GM21723 (cell line): ENCODE measurements around the gene ITPR2.
"Not testable (repeated sequence)": the region's sequence is repeated elsewhere in the genome, so short reads cannot be mapped to it uniquely, and the experiment has no call there.

ENCODE experiments used
- ATAC-seq: cut with Tn5 transposase; IDR thresholded peaks from one replicate; pipeline ENCODE4 v1.9.1; 2021; ENCODE audit warnings: mild to moderate bottlenecking, moderate library complexity; ENCODE audit not compliant: unreplicated experiment

The ITPR2 gene

DNA sequence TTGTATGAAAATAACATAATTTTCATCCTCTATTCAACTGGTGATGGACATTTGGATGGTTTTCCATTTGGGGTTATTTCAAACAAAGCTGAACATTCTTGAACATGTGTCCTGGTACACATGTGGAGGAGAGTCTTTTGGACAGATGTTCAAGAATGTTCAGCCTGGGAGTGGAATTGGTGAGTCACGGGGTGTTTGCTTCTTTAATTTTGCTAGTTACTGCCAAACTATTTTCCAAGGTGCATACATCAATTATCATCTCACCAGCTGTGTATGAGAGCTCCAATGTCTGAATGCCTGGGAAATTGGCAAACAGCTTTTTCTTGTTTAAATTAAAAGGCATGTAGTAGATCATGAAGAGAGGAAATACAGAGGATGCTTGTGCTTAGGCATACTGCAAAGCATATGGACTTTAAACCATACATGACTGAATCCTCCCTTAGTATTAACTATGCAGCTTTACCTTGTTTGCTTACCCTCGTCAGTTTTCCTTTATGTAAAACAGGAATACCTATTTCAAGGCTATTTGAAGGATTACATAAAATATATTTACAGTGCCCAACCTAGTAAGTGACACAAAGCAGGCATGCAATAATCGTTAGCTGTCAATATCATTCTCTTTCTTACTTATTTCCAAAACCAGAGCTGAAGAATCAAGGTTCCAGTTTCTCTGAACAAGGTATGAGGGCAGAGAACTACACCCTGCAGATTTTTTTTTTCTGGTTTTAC is 152.1 kb downstream of the ITPR2 start:
- ATAC-seq: no peak

GRCh38 chr12:26678697-26679660 is 154.0 kb downstream of the ITPR2 start:
- no peak for ATAC-seq

DNA sequence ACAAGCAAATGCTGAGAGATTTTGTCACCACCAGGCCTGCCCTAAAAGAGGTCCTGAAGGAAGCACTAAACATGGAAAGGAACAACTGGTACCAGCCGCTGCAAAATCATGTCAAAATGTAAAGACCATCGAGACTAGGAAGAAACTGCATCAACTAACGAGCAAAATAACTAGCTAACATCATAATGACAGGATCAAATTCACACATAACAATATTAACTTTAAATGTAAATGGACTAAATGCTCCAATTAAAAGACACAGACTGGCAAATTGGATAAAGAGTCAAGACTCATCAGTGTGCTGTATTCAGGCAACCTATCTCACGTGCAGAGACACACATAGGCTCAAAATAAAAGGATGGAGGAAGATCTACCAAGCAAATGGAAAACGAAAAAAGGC is 161.5 kb downstream of the ITPR2 start:
- not testable (repeated sequence) for ATAC-seq

- no peak for ATAC-seq
Observed at GRCh38 chr12:26668847-26669246, 164.1 kb downstream of the ITPR2 start.

DNA sequence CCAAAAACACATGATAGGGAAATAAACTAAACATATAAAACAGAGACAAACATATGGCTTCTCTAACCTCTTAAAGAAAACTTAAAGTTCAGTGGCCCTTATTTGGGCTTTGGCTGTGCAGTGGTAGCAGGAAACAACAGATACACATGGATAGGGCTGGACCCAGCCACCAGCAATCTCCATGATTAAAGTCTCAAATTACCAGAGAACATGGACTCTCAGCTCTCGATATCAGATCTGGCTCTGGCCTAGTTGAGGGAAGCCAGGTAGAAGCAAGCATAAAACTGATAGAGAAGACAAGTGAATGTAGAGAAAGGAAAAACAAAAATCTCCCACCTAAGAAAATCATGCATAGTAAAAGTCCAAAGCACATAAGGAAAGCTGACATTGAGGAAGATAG is 164.8 kb downstream of the ITPR2 start:
- ATAC-seq: no peak

DNA sequence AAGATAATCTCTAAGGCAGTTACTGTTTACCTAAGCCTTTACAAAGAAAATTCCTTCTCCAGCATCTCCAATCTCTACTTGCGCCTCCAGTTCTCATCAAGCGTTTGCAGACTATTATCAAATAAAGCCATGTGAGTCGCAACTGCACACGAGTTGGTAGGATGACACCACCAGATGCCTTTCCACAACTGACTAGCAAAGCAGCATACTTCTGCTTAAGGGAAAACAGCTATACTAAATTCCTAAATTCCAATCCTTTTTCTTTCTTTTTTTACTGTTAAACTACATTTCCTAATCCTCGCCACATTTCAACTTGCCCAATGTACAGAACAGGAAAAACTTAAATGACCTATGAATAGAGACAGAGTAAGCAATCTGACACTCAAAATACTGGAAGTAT is 166.7 kb downstream of the ITPR2 start:
- ATAC-seq: no peak

DNA sequence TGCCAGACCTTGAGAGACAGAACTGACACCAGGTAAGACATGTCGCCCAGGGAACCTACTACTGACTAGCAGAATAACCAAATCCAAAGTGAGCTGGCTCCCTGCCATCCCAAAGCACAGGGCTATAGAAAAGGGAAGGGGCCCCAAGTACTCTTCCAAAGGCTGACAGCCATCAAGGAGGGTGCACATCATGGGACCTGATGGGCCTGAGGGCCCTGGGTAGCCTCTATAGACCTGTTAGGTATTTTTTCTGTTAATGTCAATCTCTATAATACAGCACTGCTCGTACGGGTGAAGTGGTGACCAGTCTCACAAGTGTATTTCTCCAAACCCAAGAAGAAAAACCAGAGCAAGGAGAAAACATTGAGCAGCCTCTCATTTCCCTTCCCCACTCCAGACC is 171.6 kb downstream of the ITPR2 start:
- no peak for ATAC-seq

DNA sequence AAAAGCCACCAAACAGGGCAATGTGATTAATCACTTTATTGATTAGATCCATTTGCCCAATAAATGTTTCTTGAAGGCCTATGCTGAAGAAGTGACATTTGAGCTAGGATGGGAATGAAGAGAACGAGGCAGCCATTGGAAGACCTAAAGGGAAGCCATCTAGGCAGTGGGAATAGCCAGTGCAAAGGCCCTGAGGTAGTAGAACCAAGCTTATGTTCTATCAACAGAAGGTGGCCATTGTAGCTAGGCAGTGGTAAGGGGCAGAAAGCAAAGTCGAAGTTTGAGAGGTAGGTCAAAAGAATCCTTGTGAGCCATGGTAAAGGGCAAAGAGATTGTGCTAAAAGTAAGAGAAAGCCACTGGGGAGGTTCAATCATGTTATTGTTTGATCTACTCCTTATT is 173.1 kb downstream of the ITPR2 start:
- ATAC-seq: no peak

DNA sequence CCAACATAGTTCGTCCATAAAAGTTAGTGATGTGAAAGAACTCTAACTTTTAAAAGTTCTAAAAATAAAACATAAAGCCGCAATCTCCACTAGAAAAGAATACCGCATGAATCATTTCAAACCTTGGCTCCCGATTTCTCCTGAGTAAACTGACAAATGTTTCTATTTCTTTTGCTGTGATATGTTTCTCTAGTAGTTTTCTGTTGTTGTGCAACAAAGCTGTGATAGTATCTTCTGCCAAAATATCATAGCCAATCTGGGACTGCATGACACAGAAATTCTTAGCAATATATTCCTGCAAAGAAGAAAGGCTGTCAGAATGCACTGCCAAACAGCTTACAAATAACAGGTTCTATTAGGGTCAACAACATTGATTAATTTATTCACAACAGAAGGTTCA is 174.0 kb downstream of the ITPR2 start:
- ATAC-seq: no peak

DNA sequence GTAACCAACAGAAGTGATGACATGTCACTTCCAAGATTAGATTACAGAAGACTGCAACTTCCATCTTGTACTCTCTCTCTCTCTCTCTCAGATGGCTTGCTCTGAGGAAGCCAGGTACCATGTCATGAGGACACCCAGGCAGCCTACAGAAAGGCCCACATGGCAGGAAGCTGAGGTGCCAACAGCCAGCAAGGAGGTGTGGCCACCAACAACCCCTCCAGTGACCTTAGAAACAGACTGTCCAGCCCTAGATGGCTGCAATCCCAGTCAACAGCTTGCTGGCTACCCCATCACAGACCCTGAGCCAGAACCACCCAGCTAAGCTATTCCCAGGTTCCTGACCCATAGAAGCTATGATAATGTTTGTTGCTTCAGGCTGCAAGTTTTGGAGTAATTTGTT is 178.4 kb downstream of the ITPR2 start:
- ATAC-seq: no peak

GRCh38 chr12:26651566-26652188 is 181.3 kb downstream of the ITPR2 start:
- no peak for ATAC-seq

GRCh38 chr12:26651036-26651435 is 182.0 kb downstream of the ITPR2 start:
- ATAC-seq: no peak

DNA sequence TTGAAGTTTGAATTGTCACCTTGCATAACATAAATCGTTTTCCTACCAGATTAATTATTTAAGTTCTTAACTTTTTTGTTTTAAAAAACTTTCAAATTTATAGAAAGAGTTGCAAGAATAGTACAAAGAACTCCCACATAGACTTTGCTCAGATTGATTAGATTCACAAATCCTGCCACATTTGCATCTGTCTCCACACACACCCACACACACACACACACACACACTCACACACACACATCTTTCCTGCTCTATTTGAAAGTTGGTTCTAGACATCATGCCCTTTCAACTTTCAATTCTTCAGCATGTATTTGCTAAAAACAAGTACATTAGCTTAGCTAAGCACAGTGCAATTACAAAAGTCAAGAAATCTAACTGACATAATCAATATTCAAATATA is 184.0 kb downstream of the ITPR2 start:
- no peak for ATAC-seq

DNA sequence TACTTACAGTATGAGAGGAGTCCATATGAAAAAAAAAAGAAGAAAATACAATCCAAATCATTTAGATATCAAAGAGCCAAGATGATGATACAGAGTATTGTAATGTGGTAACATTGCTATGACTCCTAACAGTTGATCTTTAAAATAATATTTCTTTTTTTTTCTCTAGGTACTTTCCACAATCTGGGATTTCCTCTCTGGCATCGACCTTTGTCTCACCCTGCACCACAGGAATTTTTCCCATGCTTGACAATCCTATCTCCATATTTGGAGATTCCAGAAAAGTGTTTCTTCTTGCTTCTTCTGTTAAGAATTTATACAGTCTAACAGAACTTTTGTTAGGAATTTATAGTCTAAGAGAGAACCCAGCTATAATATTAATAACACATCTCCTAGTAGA is 184.4 kb downstream of the ITPR2 start:
- ATAC-seq: no peak

DNA sequence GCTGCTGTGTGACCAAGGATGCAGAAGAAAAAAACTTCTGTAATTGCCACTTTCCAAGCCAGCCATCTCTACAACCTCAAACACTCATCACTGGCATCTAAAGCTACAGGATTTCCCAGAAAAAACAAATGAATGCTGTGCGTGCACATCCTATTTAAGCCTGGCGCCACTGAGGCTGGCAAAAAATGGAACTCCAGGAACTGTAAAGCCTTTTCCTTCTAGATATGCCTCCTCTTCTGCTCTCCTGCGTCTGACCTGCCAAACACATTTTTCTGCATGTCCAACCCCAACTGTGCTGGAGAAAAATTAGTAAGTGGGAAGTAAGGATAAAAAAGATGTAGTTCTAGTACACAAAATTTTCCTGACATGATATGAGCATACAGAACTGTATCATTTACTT is 184.9 kb downstream of the ITPR2 start:
- no peak for ATAC-seq

DNA sequence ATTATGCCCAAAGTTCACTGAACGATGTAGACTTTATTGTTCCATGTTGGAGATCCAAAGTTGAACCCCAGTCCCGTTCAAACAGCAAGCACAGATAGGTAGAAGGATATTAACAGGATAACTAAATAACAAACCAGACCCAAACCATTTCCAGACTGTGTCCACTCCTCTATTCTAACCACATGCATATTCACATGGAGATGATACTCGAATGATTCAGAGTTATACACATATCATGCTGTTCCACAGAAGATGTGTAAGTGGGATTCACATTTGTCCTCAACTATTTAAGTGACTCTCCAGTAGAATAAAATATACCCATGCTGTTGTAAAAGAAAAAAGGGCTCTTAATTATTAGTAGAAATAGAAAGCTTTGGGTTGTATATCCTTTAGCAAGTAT is 185.9 kb downstream of the ITPR2 start:
- no peak for ATAC-seq

- ATAC-seq: no peak
Observed at GRCh38 chr12:26646571-26646970, 186.4 kb downstream of the ITPR2 start.

DNA sequence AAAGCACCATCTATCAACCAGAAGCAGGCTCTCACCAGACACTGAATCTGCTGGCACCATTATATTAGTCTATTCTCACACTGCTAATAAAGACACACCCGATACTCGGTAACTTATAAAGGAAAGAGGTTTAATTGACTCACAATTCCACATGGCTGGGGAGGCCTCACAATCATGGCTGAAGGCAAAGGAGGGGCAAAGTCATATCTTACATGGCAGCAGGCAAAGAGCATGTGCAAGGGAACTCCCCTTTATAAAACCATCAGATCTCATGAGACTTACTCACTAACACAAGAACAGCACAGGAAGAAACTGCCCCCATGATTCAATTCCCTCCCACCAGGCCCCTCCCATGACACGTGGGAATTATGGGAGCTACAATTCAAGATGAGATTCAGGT is 188.6 kb downstream of the ITPR2 start:
- ATAC-seq: not testable (repeated sequence)

GRCh38 chr12:26643532-26644315 is 189.3 kb downstream of the ITPR2 start:
- ATAC-seq: no peak

GRCh38 chr12:26642361-26642760 is 190.6 kb downstream of the ITPR2 start:
- ATAC-seq: no peak
